ENCODE results near the gene SPZ1.
"Not testable (repeated sequence)": the region's sequence is repeated elsewhere in the genome, so short reads cannot be mapped to it uniquely, and the experiment has no call there.

SPZ1 gene

DNA sequence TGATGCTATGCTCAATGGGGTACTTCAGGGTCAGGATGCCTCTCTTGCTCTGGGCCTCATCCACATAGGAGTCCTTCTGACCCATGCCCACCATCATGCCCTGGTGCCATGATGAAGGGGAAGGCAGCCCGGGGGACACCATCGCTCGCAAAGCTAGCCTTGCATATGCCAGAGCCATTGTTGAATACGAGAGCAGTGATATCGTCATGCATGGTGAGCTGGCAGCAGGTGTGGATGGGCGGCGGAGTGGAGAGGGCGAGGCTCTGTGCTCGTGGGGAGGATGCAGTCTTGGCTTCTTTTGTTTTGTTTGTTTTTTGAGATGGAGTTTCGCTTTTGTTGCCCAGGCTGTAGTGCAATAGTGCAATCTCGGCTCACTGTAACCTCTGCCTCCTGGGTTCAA lies 17.2 kb upstream of the SPZ1 start:
- H3K36me3 Mint-ChIP-seq, result no peaks in the 10 kb centered on the region
- no peaks in the 10 kb centered on the region for H3K9me3 Mint-ChIP-seq (ENCODE audit: low read depth)
- no peaks in the 10 kb centered on the region for H3K4me1 Mint-ChIP-seq (ENCODE audit: low read depth)
- H3K27me3 Mint-ChIP-seq, result no peaks in the 10 kb centered on the region
- no peak overlapping the region for H3K27ac Mint-ChIP-seq
- no peak overlapping the region for H3K4me3 Mint-ChIP-seq

DNA sequence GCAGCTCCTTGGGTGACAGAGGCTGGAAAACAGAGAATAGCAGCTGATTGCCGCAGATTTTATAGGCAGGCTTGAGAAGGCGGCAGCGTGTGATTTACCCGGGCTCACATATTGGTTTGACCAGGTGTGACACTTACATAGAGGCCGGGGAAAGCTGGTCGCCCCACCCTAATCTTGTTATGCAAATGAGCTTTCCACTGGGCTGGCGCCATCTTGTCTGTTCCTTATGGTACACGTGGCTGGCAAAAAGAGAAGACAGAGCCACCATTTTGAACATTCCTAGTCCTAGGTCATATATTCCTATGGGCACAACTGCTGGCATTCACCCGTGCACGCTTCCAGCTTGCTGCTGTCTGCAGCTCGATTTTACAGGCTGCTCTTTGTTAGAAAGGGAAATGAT lies 11.3 kb upstream of the SPZ1 start:
- Mint-ChIP-seq H3K9me3 (ENCODE audit: low read depth) (no peaks in the 10 kb centered on the region), H3K27ac (no peak overlapping the region), H3K36me3 (no peaks in the 10 kb centered on the region), H3K4me1 (ENCODE audit: low read depth) (no peaks in the 10 kb centered on the region), H3K27me3 (no peaks in the 10 kb centered on the region), H3K4me3 (no peak overlapping the region)

GRCh38 chr5:80309871-80310665 lies 9.7 kb upstream of the SPZ1 start:
- no peak overlapping the region for H3K4me3 Mint-ChIP-seq
- H3K27ac Mint-ChIP-seq, result no peak overlapping the region
- H3K4me1 Mint-ChIP-seq (ENCODE audit: low read depth), result no peaks in the 10 kb centered on the region
- no peaks in the 10 kb centered on the region for H3K9me3 Mint-ChIP-seq (ENCODE audit: low read depth)
- H3K27me3 Mint-ChIP-seq, result no peaks in the 10 kb centered on the region
- H3K36me3 Mint-ChIP-seq, result no peaks in the 10 kb centered on the region

GRCh38 chr5:80315244-80315643 lies 4.6 kb upstream of the SPZ1 start:
- no peak overlapping the region for H3K4me3 Mint-ChIP-seq
- no peaks in the 10 kb centered on the region for H3K9me3 Mint-ChIP-seq (ENCODE audit: low read depth)
- no peaks in the 10 kb centered on the region for H3K36me3 Mint-ChIP-seq
- peaks cover 4% of the 10 kb centered on the region for H3K27me3 Mint-ChIP-seq
- H3K27ac Mint-ChIP-seq, result no peak overlapping the region
- H3K4me1 Mint-ChIP-seq (ENCODE audit: low read depth), result no peaks in the 10 kb centered on the region

- H3K27ac Mint-ChIP-seq, result no peak overlapping the region
- H3K36me3 Mint-ChIP-seq, result no peaks in the 10 kb centered on the region
- H3K27me3 Mint-ChIP-seq, result peaks cover 8% of the 10 kb centered on the region
- H3K4me3 Mint-ChIP-seq, result no peak overlapping the region
- no peaks in the 10 kb centered on the region for H3K4me1 Mint-ChIP-seq (ENCODE audit: low read depth)
- H3K9me3 Mint-ChIP-seq (ENCODE audit: low read depth), result no peaks in the 10 kb centered on the region
Observed at GRCh38 chr5:80318212-80318611, 1.6 kb upstream of the SPZ1 start.

GRCh38 chr5:80324912-80325311 lies 5.1 kb downstream of the SPZ1 start:
- no peaks in the 10 kb centered on the region for H3K4me1 Mint-ChIP-seq (ENCODE audit: low read depth)
- no peak overlapping the region for H3K27ac Mint-ChIP-seq
- no peak overlapping the region for H3K4me3 Mint-ChIP-seq
- no peaks in the 10 kb centered on the region for H3K36me3 Mint-ChIP-seq
- H3K27me3 Mint-ChIP-seq, result peaks cover 3% of the 10 kb centered on the region
- no peaks in the 10 kb centered on the region for H3K9me3 Mint-ChIP-seq (ENCODE audit: low read depth)

- no peaks in the 10 kb centered on the region for H3K4me1 Mint-ChIP-seq (ENCODE audit: low read depth)
Observed at GRCh38 chr5:80326468-80326867, 6.7 kb downstream of the SPZ1 start.

GRCh38 chr5:80337379-80337778 lies 17.6 kb downstream of the SPZ1 start:
- Mint-ChIP-seq H3K4me3 (no peak overlapping the region), H3K27me3 (peaks cover 10% of the 10 kb centered on the region), H3K36me3 (no peaks in the 10 kb centered on the region), H3K9me3 (ENCODE audit: low read depth) (no peaks in the 10 kb centered on the region), H3K27ac (no peak overlapping the region), H3K4me1 (ENCODE audit: low read depth) (no peaks in the 10 kb centered on the region)

More at GRCh38 chr5:80326468-80326867, 6.7 kb downstream of the SPZ1 start:
- Mint-ChIP-seq H3K36me3 (no peaks in the 10 kb centered on the region), H3K4me3 (no peak overlapping the region), H3K27me3 (peaks cover 2% of the 10 kb centered on the region), H3K27ac (no peak overlapping the region), H3K9me3 (ENCODE audit: low read depth) (no peaks in the 10 kb centered on the region)

- Mint-ChIP-seq H3K4me1 (ENCODE audit: low read depth) (no peaks in the 10 kb centered on the region), H3K36me3 (no peaks in the 10 kb centered on the region), H3K27ac (no peak overlapping the region), H3K4me3 (no peak overlapping the region), H3K9me3 (ENCODE audit: low read depth) (no peaks in the 10 kb centered on the region), H3K27me3 (peaks cover 10% of the 10 kb centered on the region)
Observed at GRCh38 chr5:80339116-80339515, 19.3 kb downstream of the SPZ1 start.

DNA sequence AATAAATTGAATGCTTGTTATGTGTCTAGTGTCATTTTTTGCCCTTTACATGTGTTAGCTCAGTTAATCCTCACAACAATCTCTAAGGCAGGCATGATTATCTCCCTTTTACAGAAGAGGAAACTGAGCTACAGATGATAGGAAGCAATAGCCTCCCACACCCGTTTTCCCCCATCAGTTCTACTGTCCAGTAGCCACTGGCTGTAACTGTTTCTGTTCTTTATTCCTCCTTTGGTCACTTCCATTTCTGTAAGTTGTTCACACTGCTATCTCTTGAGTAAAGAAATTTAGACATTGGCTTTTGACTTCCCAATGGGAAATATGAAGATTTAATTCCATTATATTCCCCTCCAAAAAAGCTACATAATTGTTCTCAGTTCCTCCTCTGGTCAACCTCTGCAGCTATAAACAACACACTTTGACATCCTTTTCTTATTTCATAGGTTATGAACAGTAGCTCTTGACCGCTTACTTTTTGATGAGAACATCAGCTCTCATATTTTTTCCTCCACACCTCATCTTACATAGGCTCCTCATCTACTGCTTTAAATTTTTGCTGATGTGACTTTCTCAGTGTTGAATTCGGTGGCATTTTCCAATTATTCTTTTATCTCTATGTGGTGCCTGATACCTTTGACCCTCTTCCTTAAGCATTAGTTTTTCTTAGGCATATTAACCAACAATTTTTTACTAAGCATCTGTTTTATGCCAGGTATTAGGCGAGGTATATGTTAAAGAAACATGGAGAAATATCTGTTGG lies 21.4 kb downstream of the SPZ1 start:
- Mint-ChIP-seq H3K9me3 (ENCODE audit: low read depth) (no peaks in the 10 kb centered on the region), H3K4me3 (no peak overlapping the region), H3K27me3 (peaks cover 8% of the 10 kb centered on the region), H3K36me3 (no peaks in the 10 kb centered on the region), H3K4me1 (ENCODE audit: low read depth) (peaks cover 1% of the 10 kb centered on the region), H3K27ac (no peak overlapping the region)

GRCh38 chr5:80343067-80343466 lies 23.3 kb downstream of the SPZ1 start:
- H3K4me3 Mint-ChIP-seq, result no peak overlapping the region
- H3K27ac Mint-ChIP-seq, result no peak overlapping the region
- peaks cover 4% of the 10 kb centered on the region for H3K4me1 Mint-ChIP-seq (ENCODE audit: low read depth)
- no peaks in the 10 kb centered on the region for H3K36me3 Mint-ChIP-seq
- H3K9me3 Mint-ChIP-seq (ENCODE audit: low read depth), result no peaks in the 10 kb centered on the region
- peaks cover 5% of the 10 kb centered on the region for H3K27me3 Mint-ChIP-seq

DNA sequence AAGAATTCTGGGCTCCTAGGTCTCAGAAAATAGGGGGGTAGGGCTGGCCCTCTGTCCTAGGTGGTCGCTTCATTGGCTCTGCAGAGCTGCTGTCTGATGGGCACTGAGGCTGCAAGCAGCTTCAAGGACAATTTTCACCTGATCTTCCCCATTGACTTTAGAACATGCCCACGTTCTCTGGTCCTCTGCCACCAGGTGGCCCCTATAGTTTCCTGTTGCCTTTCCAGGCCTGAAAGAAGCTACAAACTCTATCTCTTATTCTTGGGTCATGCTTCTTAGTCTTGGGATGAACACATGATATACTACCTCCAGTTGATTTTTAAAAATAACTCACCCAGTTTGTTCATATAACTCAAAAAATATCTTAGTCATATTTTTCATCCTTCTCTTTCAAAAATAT lies 26.3 kb downstream of the SPZ1 start:
- no peaks in the 10 kb centered on the region for H3K9me3 Mint-ChIP-seq (ENCODE audit: low read depth)
- H3K27ac Mint-ChIP-seq, result no peak overlapping the region
- peaks cover 4% of the 10 kb centered on the region for H3K4me1 Mint-ChIP-seq (ENCODE audit: low read depth)
- no peaks in the 10 kb centered on the region for H3K36me3 Mint-ChIP-seq
- H3K4me3 Mint-ChIP-seq, result no peak overlapping the region
- H3K27me3 Mint-ChIP-seq, result peaks cover 3% of the 10 kb centered on the region

DNA sequence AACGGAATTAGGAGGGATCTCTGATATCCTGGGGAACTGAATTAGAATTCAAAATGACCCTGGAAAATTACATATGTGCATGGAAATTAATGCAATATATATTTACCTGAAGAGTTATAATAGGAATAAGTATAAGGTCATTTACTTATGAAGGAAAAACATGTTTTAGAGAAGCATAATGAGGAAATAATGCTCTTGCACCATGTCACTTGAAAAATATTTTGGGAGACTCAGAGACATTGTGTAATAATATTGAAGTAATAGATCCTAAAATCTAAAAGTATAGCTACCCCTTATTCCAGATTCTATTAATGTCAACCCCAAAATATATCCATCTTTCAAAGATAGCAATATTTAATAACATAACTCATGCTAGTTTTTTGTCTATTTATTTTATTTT lies 28.4 kb downstream of the SPZ1 start:
- H3K36me3 Mint-ChIP-seq, result no peaks in the 10 kb centered on the region
- peaks cover 4% of the 10 kb centered on the region for H3K4me1 Mint-ChIP-seq (ENCODE audit: low read depth)
- H3K9me3 Mint-ChIP-seq (ENCODE audit: low read depth), result no peaks in the 10 kb centered on the region
- H3K27ac Mint-ChIP-seq, result no peak overlapping the region
- H3K4me3 Mint-ChIP-seq, result no peak overlapping the region
- H3K27me3 Mint-ChIP-seq, result no peaks in the 10 kb centered on the region

GRCh38 chr5:80351019-80351418 lies 31.2 kb downstream of the SPZ1 start:
- H3K9me3 Mint-ChIP-seq (ENCODE audit: low read depth); H3K4me3 Mint-ChIP-seq; H3K27me3 Mint-ChIP-seq; H3K27ac Mint-ChIP-seq; H3K4me1 Mint-ChIP-seq (ENCODE audit: low read depth); H3K36me3 Mint-ChIP-seq: not testable (repeated sequence)

- Mint-ChIP-seq H3K36me3 (no peaks in the 10 kb centered on the region), H3K4me3 (no peak overlapping the region), H3K9me3 (ENCODE audit: low read depth) (no peaks in the 10 kb centered on the region), H3K27me3 (no peaks in the 10 kb centered on the region), H3K27ac (no peak overlapping the region), H3K4me1 (ENCODE audit: low read depth) (no peaks in the 10 kb centered on the region)
Observed at GRCh38 chr5:80355686-80356085, 35.9 kb downstream of the SPZ1 start.

GRCh38 chr5:80357671-80358070 lies 37.9 kb downstream of the SPZ1 start:
- Mint-ChIP-seq H3K27me3 (no peaks in the 10 kb centered on the region), H3K36me3 (no peaks in the 10 kb centered on the region), H3K4me3 (no peak overlapping the region)

More at GRCh38 chr5:80357671-80358070, 37.9 kb downstream of the SPZ1 start:
- H3K9me3 Mint-ChIP-seq (ENCODE audit: low read depth), result no peaks in the 10 kb centered on the region
- H3K4me1 Mint-ChIP-seq (ENCODE audit: low read depth), result no peaks in the 10 kb centered on the region
- H3K27ac Mint-ChIP-seq, result no peak overlapping the region
